Heart left ventricle (tissue), 13 donors: ENCODE results near the gene CFAP46.

Experiments
- CTCF ChIP-seq, 12 donors: fragments of 200-600 bp; sonication (generic) in 4 of 12; IDR thresholded peaks; one replicate each; pipeline versions ENCODE4 v1.5.0 to v1.8.0; 2018 to 2022; ENCODE audit warnings: antibody characterized with exemption in 12 of 12, mild to moderate bottlenecking in 5 of 12
- POLR2A ChIP-seq, 2 donors: fragments of 450-650 bp; IDR thresholded peaks; one replicate each; pipeline ENCODE4 v1.6.1; 2017; ENCODE audit warnings: antibody characterized with exemption in 2 of 2, mild to moderate bottlenecking in 2 of 2, moderate library complexity in 2 of 2
- donor health status: ischemic (EF 13 %, LVEDD 7.1; RV severe dilation, severe dysfunction).
- donor health status: DM: no; HTN: yes; CAD: no.
- donor health status: DM: no; HTN: no; CAD: no.
- donor health status: ischemic (EF 25% LVEDD 6.9; RV normal size, moderate dysfunction).
- donor health status: ischemic (EF 25% LVEDD 5.7; RV mildly dilated, moderate dysfunction).
- donor health status: ischemic (EF 35%, LVEDD 5.7; RV mildly dilated, moderate dysfunction).
- donor health status: nonischemic (EF 11% LVEDD 7.7; RV severe dilation, severe dysfunction).
- donor health status: DM: yes; HTN: yes; CAD: no.
- donor health status: PGD.
- donor health status: ischemic (EF 29% LVEDD 5.4; RV normal size, mild dysfunction).
- donor health status: nonischemic (EF 23%, LVEDD 6.1; RV moderate dilation, normal function).

- TF ChIP-seq CTCF (IDR thresholded peaks at IDR 0.05): no peak
- no peak for TF ChIP-seq POLR2A (IDR thresholded peaks at IDR 0.05)
These were observed 165.5 kb downstream of the CFAP46 start for GRCh38 chr10:132776821-132777220.
